DND-41 (cell line): Measurements from ENCODE around the gene SIGMAR1.

Experiments
- CTCF ChIP-seq: IDR thresholded peaks from 2 replicates; pipeline ENCODE4 v1.5.1; 2012; ENCODE audit warnings: borderline replicate concordance, low read length, moderate library complexity, mild to moderate bottlenecking; ENCODE audit not compliant: poor library complexity, severe bottlenecking; ENCODE audit errors: extremely low read depth
- EZH2 ChIP-seq: IDR thresholded peaks from 3 replicates; pipeline ENCODE4 v1.6.1; 2012; ENCODE audit warnings: borderline replicate concordance, low read depth, mild to moderate bottlenecking, moderate library complexity, low read length, inconsistent platforms; ENCODE audit not compliant: severe bottlenecking

GRCh38 chr9:34651321-34651720 is 13.7 kb upstream of the SIGMAR1 start:
- no peak for TF ChIP-seq CTCF
- TF ChIP-seq EZH2 = no peak
